ENCODE data around the gene CMKLR1. TPM values are rescaled to one million over a fixed set of nuclear protein-coding genes. Genes with fewer than 3 reads are reported as not detected.

The CMKLR1 gene
- total RNA-seq, 1 donor: 0.54 TPM

DNA sequence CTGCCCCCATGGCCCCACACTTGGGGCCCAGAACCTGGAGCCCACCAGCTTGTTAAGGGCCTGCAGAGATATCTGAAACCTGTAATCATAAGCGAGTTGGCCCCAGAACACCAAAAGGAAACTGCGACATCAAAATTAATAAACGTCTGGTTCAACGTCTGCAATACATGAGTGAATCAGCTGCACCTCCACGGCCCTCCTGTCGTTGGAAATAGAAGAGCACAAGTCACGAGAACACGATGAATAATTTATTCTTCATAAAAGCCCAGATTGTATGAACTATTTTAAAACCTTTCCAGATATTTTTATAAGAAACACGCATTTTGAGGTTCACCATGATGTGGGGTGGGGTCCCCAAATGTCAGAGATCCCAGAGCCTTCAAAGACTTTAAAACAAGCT is 9.7 kb upstream of the CMKLR1 start:
- H3K4me3 ChIP-seq (ENCODE audit: low read depth, low read length): no peak overlapping the region
- TF ChIP-seq, protein P1, sequence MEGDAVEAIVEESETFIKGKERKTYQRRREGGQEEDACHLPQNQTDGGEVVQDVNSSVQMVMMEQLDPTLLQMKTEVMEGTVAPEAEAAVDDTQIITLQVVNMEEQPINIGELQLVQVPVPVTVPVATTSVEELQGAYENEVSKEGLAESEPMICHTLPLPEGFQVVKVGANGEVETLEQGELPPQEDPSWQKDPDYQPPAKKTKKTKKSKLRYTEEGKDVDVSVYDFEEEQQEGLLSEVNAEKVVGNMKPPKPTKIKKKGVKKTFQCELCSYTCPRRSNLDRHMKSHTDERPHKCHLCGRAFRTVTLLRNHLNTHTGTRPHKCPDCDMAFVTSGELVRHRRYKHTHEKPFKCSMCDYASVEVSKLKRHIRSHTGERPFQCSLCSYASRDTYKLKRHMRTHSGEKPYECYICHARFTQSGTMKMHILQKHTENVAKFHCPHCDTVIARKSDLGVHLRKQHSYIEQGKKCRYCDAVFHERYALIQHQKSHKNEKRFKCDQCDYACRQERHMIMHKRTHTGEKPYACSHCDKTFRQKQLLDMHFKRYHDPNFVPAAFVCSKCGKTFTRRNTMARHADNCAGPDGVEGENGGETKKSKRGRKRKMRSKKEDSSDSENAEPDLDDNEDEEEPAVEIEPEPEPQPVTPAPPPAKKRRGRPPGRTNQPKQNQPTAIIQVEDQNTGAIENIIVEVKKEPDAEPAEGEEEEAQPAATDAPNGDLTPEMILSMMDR (IDR thresholded peaks at IDR 0.05; ENCODE audit: insufficient read depth, low read length): no peak
- no peak for DNase-seq (ENCODE audit: low read depth)

DNA sequence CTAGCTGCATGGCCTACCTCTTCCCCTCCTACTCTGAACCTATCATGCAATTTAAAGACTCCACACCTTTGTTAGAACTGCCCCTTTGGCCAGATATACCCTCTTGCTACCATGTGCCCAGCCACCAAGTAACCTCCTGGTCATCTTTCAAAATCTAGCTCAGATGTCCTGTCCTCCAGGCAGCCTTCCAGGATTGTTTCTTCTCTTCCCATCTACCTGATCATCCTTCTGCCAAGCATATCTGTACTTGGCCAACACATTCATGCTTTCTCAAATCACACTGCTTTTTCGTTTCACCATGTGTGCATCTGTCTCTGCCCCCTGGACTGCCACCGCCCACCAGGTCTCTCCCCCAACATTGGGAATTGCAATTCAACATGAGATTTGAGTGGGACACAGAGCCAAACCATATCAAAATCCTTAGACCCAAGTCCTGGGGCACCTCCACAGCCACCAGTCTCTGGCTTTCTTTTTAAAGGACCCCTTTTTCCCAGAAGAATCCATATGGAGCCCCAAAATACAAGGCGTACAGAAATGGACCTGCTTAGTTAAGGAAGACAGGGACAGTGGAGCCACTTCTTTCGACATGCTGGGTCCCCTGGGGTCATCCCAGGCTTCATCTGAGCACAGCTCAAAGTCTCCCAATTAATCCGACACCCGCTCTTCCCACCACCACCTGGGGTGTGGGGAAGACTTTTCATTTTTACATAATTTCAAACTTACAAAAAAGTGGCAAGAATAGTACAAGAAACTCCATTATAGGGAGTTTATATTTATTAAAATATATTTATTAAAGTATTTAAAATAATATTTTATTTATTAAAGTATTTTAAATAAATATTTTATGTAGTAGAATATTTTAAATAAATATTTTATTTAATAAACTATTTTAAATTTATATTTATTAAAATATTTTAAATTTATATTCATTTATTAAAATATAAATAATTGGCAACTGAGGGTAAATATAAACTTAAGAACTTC is 7.9 kb upstream of the CMKLR1 start:
- no peak for DNase-seq (ENCODE audit: low read depth)
- TF ChIP-seq, protein P1 (IDR thresholded peaks at IDR 0.05; ENCODE audit: insufficient read depth, low read length): no peak
- H3K4me3 ChIP-seq (ENCODE audit: low read depth, low read length): no peak overlapping the region

DNA sequence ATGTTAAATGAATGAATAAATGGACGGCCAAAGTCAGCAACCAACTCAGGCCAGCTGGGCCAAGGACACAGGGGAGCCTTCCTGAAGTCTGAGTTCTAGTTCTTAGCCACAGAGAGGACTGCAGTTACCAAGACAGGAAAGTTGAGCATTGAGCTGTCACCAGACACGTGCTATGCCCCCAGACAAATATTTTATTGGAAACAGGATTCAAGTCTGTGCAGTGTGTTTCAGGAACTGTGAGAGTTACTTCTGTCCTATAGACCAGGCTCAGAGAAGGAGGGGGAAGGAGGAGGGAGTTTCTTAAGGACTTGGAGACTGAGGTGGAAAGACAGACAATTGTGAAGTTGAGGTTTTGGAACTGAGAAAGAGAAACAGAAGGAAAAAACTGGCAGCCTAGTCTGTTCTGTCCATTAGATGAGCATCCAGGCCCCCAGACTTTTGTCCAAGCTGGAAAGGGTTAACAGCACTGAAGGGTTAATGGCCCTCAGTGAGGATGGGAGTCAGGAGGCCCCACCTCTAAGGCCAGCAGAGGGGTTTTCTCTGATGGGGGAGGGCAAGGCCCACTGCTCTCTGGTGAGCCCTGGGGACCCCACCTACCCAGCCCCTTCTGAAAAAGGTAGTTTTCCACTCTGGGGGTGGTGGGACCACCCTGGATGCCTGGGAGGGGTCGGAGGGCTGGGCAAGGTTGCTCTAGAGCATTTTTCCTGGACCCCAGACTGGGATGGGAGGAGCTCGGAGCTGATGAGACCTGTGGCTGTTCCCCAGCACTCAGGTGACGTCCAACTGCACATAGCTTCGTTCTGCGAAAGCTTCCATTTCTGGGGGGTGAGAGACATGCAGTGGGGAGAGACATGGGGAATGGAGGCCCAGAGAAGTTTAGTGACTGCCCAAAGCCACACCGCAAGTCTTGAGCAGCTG is 6.9 kb upstream of the CMKLR1 start:
- H3K4me3 ChIP-seq (ENCODE audit: low read depth, low read length): no peak overlapping the region
- no peak for DNase-seq (ENCODE audit: low read depth)
- TF ChIP-seq, protein P1 (IDR thresholded peaks at IDR 0.05; ENCODE audit: insufficient read depth, low read length): no peak

DNA sequence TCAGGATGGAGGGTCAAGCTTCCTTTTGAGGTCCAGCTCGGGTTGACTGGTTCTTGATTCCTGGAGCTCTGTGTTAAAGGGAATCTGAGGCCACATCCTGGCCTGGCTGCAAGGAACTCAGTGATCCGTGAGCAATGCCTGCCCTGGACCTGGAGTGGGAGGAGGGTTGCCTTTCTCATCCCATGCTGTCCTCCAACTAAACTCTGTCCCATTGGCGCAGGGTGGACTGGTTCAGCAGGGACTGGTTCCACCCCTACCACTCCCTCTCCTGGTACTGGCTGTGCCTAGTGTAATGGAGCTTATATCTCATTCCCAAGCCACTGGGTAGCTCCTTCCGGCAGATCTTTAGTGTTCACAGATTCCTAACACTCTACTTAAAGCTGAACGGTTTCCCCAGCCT is 3.9 kb upstream of the CMKLR1 start:
- TF ChIP-seq, protein P1 (IDR thresholded peaks at IDR 0.05; ENCODE audit: insufficient read depth, low read length): no peak
- no peak for DNase-seq (ENCODE audit: low read depth)
- H3K4me3 ChIP-seq (ENCODE audit: low read depth, low read length): no peak overlapping the region

DNA sequence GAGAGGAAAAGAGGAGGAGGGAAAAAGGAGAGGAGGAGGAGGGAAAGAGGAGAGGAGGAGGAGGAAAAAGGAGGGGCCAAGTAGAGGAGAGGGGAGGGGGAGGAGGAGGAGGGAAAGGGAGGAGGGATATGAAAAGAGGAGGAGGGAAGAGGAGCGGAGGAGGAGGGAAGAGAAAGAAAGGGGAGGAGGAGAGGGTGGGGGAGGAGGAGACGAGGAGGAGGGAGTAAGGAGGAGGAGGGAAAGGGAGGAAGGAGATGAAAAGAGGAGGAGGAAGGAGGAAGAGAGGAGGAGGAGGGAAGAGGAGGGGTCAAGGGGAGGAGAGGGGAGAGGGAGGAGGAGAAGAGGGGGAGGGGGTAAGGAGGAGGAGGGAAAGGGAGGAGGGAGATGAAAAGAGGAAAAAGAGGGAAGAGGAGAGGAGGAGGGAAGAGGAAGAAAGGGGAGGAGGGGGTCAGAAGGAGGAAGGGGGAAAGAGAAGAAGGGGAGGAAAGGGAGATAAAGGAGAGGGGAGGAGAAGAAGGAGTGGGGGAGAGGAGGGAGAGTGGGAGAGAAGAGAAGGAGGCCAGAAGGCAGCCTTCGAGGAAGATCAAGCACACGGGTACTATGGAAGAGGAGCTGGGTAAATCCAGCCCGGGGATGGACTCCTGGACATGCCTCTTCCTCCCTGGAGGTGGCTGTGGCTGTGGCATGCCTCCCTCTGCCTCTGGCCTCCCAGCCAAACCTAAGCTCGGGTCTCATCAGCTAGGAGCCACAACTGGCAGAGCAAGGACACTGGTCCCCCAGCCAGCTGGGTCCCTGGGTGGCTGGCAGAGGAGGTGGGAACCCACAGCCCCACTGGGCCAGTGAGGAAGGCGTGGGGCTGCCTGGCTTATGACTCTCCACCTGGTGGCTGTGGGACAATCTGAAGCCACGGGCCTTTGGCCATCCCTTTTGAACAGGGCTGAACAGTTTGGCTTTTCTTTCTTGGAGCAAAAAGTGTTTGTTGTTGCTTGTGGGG is 3.0 kb upstream of the CMKLR1 start:
- H3K4me3 ChIP-seq (ENCODE audit: low read depth, low read length): no peak overlapping the region
- no peak for DNase-seq (ENCODE audit: low read depth)
- TF ChIP-seq, protein P1 (IDR thresholded peaks at IDR 0.05; ENCODE audit: insufficient read depth, low read length): no peak

DNA sequence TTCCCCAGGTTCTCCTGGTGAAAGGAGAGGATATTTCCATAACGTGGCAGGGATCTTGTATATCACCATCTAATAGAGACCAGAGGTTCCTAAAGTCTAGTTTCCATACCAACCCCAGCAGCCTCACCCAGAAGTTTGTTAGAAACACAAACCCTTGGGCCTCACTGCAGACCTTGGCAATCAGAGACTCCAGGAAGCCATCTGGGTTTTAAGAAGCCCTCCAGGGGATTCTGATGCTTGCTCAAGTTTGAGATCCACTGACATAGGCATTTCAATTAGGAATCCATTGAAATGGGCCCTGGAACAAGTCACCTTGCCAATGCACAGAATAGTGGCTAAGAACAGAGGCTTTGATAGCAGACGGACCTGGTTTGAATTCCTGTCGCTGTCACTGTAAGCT is 2.2 kb upstream of the CMKLR1 start:
- DNase-seq (ENCODE audit: low read depth): no peak
- no peak overlapping the region for H3K4me3 ChIP-seq (ENCODE audit: low read depth, low read length)
- TF ChIP-seq, protein P1 (IDR thresholded peaks at IDR 0.05; ENCODE audit: insufficient read depth, low read length): no peak
